H1 (cell line): ENCODE results near the gene EPDR1. TPM values are rescaled to one million over a fixed set of nuclear protein-coding genes. Genes with fewer than 3 reads are reported as not detected.

Experiments
- CTCF ChIA-PET: fragments of 300-600 bp; sonication (Branson Sonifier 250); formaldehyde crosslinking; loops from one replicate; lab custom pipeline; 2021; ENCODE audit not compliant: partially characterized antibody; lab: Charles Lee
- POLR2A ChIA-PET: fragments of 300-600 bp; sonication (Branson Sonifier 250); formaldehyde crosslinking; loops from one replicate; lab custom pipeline; 2021; ENCODE audit warnings: inconsistent platforms; ENCODE audit not compliant: partially characterized antibody; lab: Charles Lee
- DNase-seq, 2 experiments: peaks; one replicate each; pipeline versions ENCODE4 v3.0.0 to v3.0.0-alpha.2; 2010 to 2022; ENCODE audit warnings: low spot score in 2 of 2, low read depth in 1 of 2, mixed read lengths in 1 of 2
- FAIRE-seq: peaks from 2 replicates; lab custom pipeline; 2011; peaks lifted over from hg19 to GRCh38; lab: Jason Lieb, UNC
- H2AFZ ChIP-seq: 2 replicates; pipeline ENCODE4 v1.8.1; 2012; ENCODE audit warnings: low read length, inconsistent platforms
- H2AK5ac ChIP-seq: 2 replicates; pipeline ENCODE4 v1.6.1; 2013; ENCODE audit warnings: low read depth, low read length
- H2BK120ac ChIP-seq: replicated peaks from 2 replicates; pipeline ENCODE3; 2013; ENCODE audit warnings: low read depth, low read length, inconsistent platforms
- H2BK12ac ChIP-seq: 2 replicates; pipeline ENCODE4 v1.6.1; 2013; ENCODE audit warnings: low read depth, low read length
- H2BK15ac ChIP-seq: 2 replicates; pipeline ENCODE4 v1.6.1; 2013; ENCODE audit warnings: low read length
- H2BK20ac ChIP-seq: 2 replicates; pipeline ENCODE4 v1.6.1; 2013; ENCODE audit warnings: low read length
- H2BK5ac ChIP-seq: 2 replicates; pipeline ENCODE4 v1.6.1; 2013; ENCODE audit warnings: low read depth, low read length
- H3K14ac ChIP-seq: 2 replicates; pipeline ENCODE4 v1.6.1; 2013; ENCODE audit warnings: inconsistent platforms; ENCODE audit not compliant: insufficient read length
- H3K18ac ChIP-seq: 2 replicates; pipeline ENCODE4 v1.6.1; 2013; ENCODE audit warnings: low read length; ENCODE audit errors: extremely low read depth
- H3K23ac ChIP-seq: 2 replicates; pipeline ENCODE4 v1.6.1; 2013; ENCODE audit warnings: inconsistent platforms; ENCODE audit not compliant: insufficient read length
- H3K23me2 ChIP-seq: 2 replicates; pipeline ENCODE4 v1.6.1; 2013; ENCODE audit warnings: low read depth, low read length
- H3K27ac ChIP-seq: 2 replicates; pipeline ENCODE4 v1.6.1; 2011; ENCODE audit warnings: low read depth, low read length, inconsistent platforms
- H3K27me3 ChIP-seq, 4 experiments: replicated peaks in 1 of 4; 1 replicate in 1 of 4; 2 replicates in 3 of 4; pipeline versions ENCODE4 v1.6.1 to v1.8.1; 2011 to 2013; ENCODE audit warnings: low read length in 3 of 4, mild to moderate bottlenecking in 3 of 4, inconsistent platforms in 2 of 4, mixed read lengths in 2 of 4, moderate library complexity in 1 of 4; ENCODE audit not compliant: control insufficient read depth in 3 of 4, insufficient read depth in 3 of 4; ENCODE audit errors: extremely low read depth in 1 of 4
- H3K36me3 ChIP-seq, 4 experiments: 2 replicates each; pipeline versions ENCODE4 v1.6.1 to v1.8.1; 2011 to 2013; ENCODE audit warnings: mild to moderate bottlenecking in 4 of 4, low read length in 3 of 4, moderate library complexity in 2 of 4, control low read depth in 1 of 4, inconsistent platforms in 1 of 4; ENCODE audit not compliant: insufficient read depth in 4 of 4, control insufficient read depth in 2 of 4
- H3K4ac ChIP-seq: replicated peaks from 2 replicates; pipeline ENCODE3; 2013; ENCODE audit warnings: low read length, low read depth, mixed read lengths, inconsistent platforms; ENCODE audit not compliant: insufficient read length
- H3K4me1 ChIP-seq, 4 experiments: replicated peaks in 1 of 4; 1 replicate in 1 of 4; 2 replicates in 3 of 4; pipeline versions ENCODE4 v1.6.1 to v1.8.1; 2011 to 2013; ENCODE audit warnings: low read length in 3 of 4, inconsistent platforms in 2 of 4, mixed read lengths in 1 of 4; ENCODE audit not compliant: insufficient read depth in 4 of 4, control insufficient read depth in 3 of 4
- H3K4me2 ChIP-seq, 2 experiments: 2 replicates each; pipeline versions ENCODE4 v1.6.1 to v1.8.1; 2011 to 2013; ENCODE audit warnings: low read depth in 2 of 2, low read length in 2 of 2, control low read depth in 1 of 2, inconsistent platforms in 1 of 2, mild to moderate bottlenecking in 1 of 2; ENCODE audit not compliant: insufficient read depth in 1 of 2
- H3K4me3 ChIP-seq, 4 experiments: fragments of 200-600, 300-600 bp in 1 of 4; sonication (generic), shearing (Covaris generic), sonication (Bioruptor Twin) in 1 of 4; 2 replicates each; pipeline versions ENCODE4 v1.5.1 to v1.8.1; 2011 to 2016; ENCODE audit warnings: low read length in 4 of 4, low read depth in 3 of 4, control low read depth in 2 of 4, inconsistent platforms in 2 of 4, mild to moderate bottlenecking in 2 of 4, mixed read lengths in 1 of 4, moderate library complexity in 1 of 4; ENCODE audit not compliant: insufficient read depth in 2 of 4; ENCODE audit errors: extremely low read depth in 1 of 4
- H3K56ac ChIP-seq: replicated peaks from 2 replicates; pipeline ENCODE3; 2013; ENCODE audit warnings: low read depth, mild to moderate bottlenecking, mixed read lengths, low read length, inconsistent platforms; ENCODE audit not compliant: insufficient read length
- H3K79me1 ChIP-seq: 2 replicates; pipeline ENCODE4 v1.6.1; 2013; ENCODE audit warnings: low read depth, low read length, control low read depth
- H3K79me2 ChIP-seq, 2 experiments: 2 replicates each; pipeline versions ENCODE4 v1.6.1 to v1.8.1; 2012 to 2013; ENCODE audit warnings: low read length in 2 of 2, mild to moderate bottlenecking in 2 of 2, inconsistent platforms in 1 of 2; ENCODE audit not compliant: insufficient read depth in 2 of 2, control insufficient read depth in 1 of 2
- H3K9ac ChIP-seq, 4 experiments: replicated peaks in 1 of 4; 1 replicate in 1 of 4; 2 replicates in 3 of 4; pipeline versions ENCODE4 v1.6.1 to v1.8.1; 2011 to 2013; ENCODE audit warnings: low read depth in 3 of 4, low read length in 3 of 4, control low read depth in 2 of 4, mild to moderate bottlenecking in 2 of 4, moderate library complexity in 2 of 4, inconsistent platforms in 1 of 4; ENCODE audit errors: extremely low read depth in 1 of 4
- H3K9me3 ChIP-seq, 2 experiments: 2 replicates each; pipeline versions ENCODE4 v1.6.1 to v1.8.1; 2012 to 2013; ENCODE audit warnings: mild to moderate bottlenecking in 2 of 2, moderate library complexity in 2 of 2, control low read depth in 1 of 2, inconsistent platforms in 1 of 2, low read depth in 1 of 2, low read length in 1 of 2, mixed read lengths in 1 of 2; ENCODE audit not compliant: insufficient read depth in 2 of 2
- H4K20me1 ChIP-seq, 2 experiments: replicated peaks in 1 of 2; 2 replicates each; pipeline versions ENCODE3 to v1.8.1; 2011 to 2013; ENCODE audit warnings: inconsistent platforms in 2 of 2, low read length in 2 of 2, mild to moderate bottlenecking in 1 of 2; ENCODE audit not compliant: insufficient read depth in 2 of 2, control insufficient read depth in 1 of 2
- H4K5ac ChIP-seq: 2 replicates; pipeline ENCODE4 v1.6.1; 2013; ENCODE audit warnings: low read length, low read depth, mixed read lengths, inconsistent platforms; ENCODE audit not compliant: insufficient read length
- H4K8ac ChIP-seq: 2 replicates; pipeline ENCODE4 v1.8.0; 2013; ENCODE audit warnings: mild to moderate bottlenecking, moderate library complexity, low read length, inconsistent platforms; ENCODE audit not compliant: insufficient read depth; ENCODE audit errors: extremely low read depth
- H4K91ac ChIP-seq: replicated peaks from 2 replicates; pipeline ENCODE3; 2013; ENCODE audit warnings: low read length, mixed read lengths, inconsistent platforms; ENCODE audit not compliant: insufficient read length
- EP300 ChIP-seq, 2 experiments: IDR thresholded peaks; 1 replicate in 1 of 2; 2 replicates in 1 of 2; pipeline ENCODE4 v1.6.1; 2011 to 2012; ENCODE audit warnings: low read depth in 2 of 2, low read length in 2 of 2, mild to moderate bottlenecking in 2 of 2, borderline replicate concordance in 1 of 2, inconsistent platforms in 1 of 2, moderate library complexity in 1 of 2
- WGBS, 2 experiments: shearing (Covaris generic) in 1 of 2; methylation state at CpG; one replicate each; pipeline versions ENCODE4 v1.1.6 to v1.1.7; 2013 to 2015; ENCODE audit warnings: low lambda C conversion rate in 2 of 2, mixed read lengths in 2 of 2, inconsistent platforms in 1 of 2, low coverage in 1 of 2, missing lambda C conversion rate in 1 of 2; ENCODE audit not compliant: insufficient replicate concordance in 2 of 2, insufficient coverage in 1 of 2, insufficient read length in 1 of 2; ENCODE audit errors: extremely low coverage in 1 of 2, missing lambda C conversion rate in 1 of 2; 5-methylcytosine and 5-hydroxymethylcytosine counted together
- polyA plus RNA-seq, 7 experiments: library from polyadenylated mRNA; depleted of rRNA in 3 of 7; stranded (reverse) in 5 of 7; unstranded in 2 of 7; fragments of >200 nt in 5 of 7; fragments of 200-250 nt in 2 of 7; gene quantifications; 1 replicate in 5 of 7; 2 replicates in 1 of 7; 4 replicates in 1 of 7; pipeline versions ENCODE4 v1.2.1 to v1.2.3, GENCODE V29; 2011 to 2013; ENCODE audit warnings: missing spikeins in 2 of 7, mixed read lengths in 2 of 7
- total RNA-seq: library from RNA; stranded (reverse); fragmentation: NEBNext Ultra II Directional; extraction: Animal tissue kit (Norgen Biotek cat#: 25700); gene quantifications from 2 replicates; pipeline ENCODE4 v1.2.1, GENCODE V29; 2021

The EPDR1 gene
- total and polyA plus RNA-seq, 2 of the 8 experiments (the other 6 are each of a cell fraction or from before 2014, with no cell fraction given) = 6.4 to 8.2 TPM

- no peaks in the 10 kb centered on the region for H3K79me1 ChIP-seq
- FAIRE-seq (no peak), DNase-seq (no peak)
- H3K23me2 ChIP-seq = no peaks in the 10 kb centered on the region
- H3K56ac ChIP-seq = no peak overlapping the region
- no peak overlapping the region for H2BK12ac ChIP-seq
- H3K4ac ChIP-seq = no peak overlapping the region
- H2BK20ac ChIP-seq = no peak overlapping the region
- H3K27ac ChIP-seq = no peak overlapping the region
- WGBS, 2 experiments = 93% methylated on average over 7 of the region's 7 CpGs; no CpG with 5 or more reads in 1 of the 2 experiments
- no peak overlapping the region for H4K8ac ChIP-seq
- H2BK5ac ChIP-seq = no peak overlapping the region
- H2AFZ ChIP-seq = no peak overlapping the region
- no peak overlapping the region for H3K14ac ChIP-seq
- no peak overlapping the region for H3K4me2 ChIP-seq
- ChIA-PET CTCF (interaction anchor here (0.7 to 1.2 kb wide), 2 partner anchors 70 to 73 kb away, joined by 3 to 5 read pairs; partner anchors contain the start of gene SFRP4), POLR2A (no interaction called here)
- H3K18ac ChIP-seq = no peak overlapping the region
- H3K4me3 ChIP-seq = no peak overlapping the region
- no peak overlapping the region for H2BK15ac ChIP-seq
- H3K27me3 ChIP-seq = peaks cover 0 to 1% (median 0%) of the 10 kb centered on the region in 4 experiments; a peak in 1 of 7 replicates
- no peak overlapping the region for H3K9ac ChIP-seq
- H3K79me2 ChIP-seq = no peaks in the 10 kb centered on the region
- H3K4me1 ChIP-seq = no peaks in the 10 kb centered on the region
- no peak for TF ChIP-seq EP300 (IDR thresholded peaks at IDR 0.05; ENCODE audit: borderline replicate concordance in 1 of 2, low read depth in 2 of 2, low read length in 2 of 2)
- H3K23ac ChIP-seq = no peak overlapping the region
- no peaks in the 10 kb centered on the region for H4K20me1 ChIP-seq
- H4K91ac ChIP-seq = no peak overlapping the region
- no peak overlapping the region for H2BK120ac ChIP-seq
- no peak overlapping the region for H4K5ac ChIP-seq
- no peak overlapping the region for H2AK5ac ChIP-seq
- H3K9me3 ChIP-seq = 0 out of 4 replicates have a peak, but pooled peaks cover 0 to 3% of the 10 kb centered on the region in 2 experiments
- H3K36me3 ChIP-seq = no peaks in the 10 kb centered on the region
These were observed 68.5 kb downstream of the EPDR1 start for GRCh38 chr7:37988721-37989650.
